Peyer's patch (tissue), 4 donors: ENCODE data around the gene TRPV5. TPM values are rescaled to one million over a fixed set of nuclear protein-coding genes. Genes with fewer than 3 reads are reported as not detected.

Experiments
- DNase-seq, 3 donors: peaks; one replicate each; pipeline ENCODE4 v3.0.0-alpha.2; 2017 to 2019
- H3K27ac ChIP-seq, 4 donors: fragments of 200-600 bp; sonication (generic); one replicate each; pipeline ENCODE4 v1.5.1; 2016 to 2019
- H3K27me3 ChIP-seq, 2 donors: fragments of 200-600 bp; sonication (generic); one replicate each; pipeline ENCODE4 v1.5.1; 2019
- H3K36me3 ChIP-seq, 3 donors: fragments of 200-600 bp; sonication (generic); one replicate each; pipeline ENCODE4 v1.5.1; 2016 to 2019
- H3K4me1 ChIP-seq, 4 donors: fragments of 200-600 bp; sonication (generic); one replicate each; pipeline ENCODE4 v1.5.1; 2016 to 2019
- H3K4me3 ChIP-seq, 4 donors: fragments of 200-600 bp; sonication (generic); 1 replicate in 3 of 4; 2 replicates in 1 of 4; pipeline ENCODE4 v1.5.1; 2016 to 2019; ENCODE audit warnings: mild to moderate bottlenecking in 1 of 4
- H3K9me3 ChIP-seq, 4 donors: fragments of 200-600 bp; sonication (generic); one replicate each; pipeline ENCODE4 v1.5.1; 2016 to 2019; ENCODE audit warnings: mild to moderate bottlenecking in 1 of 4
- CTCF ChIP-seq, 6 experiments: fragments of 450-650 bp in 4 of 6; fragments of 200-600 bp in 2 of 6; sonication (generic) in 1 of 6; IDR thresholded peaks; one replicate each; pipeline ENCODE4 v1.5.1; 2017 to 2019; ENCODE audit warnings: antibody characterized with exemption in 6 of 6, mild to moderate bottlenecking in 3 of 6, moderate library complexity in 1 of 6
- POLR2A ChIP-seq, 2 donors: fragments of 450-650 bp; IDR thresholded peaks; one replicate each; pipeline ENCODE4 v1.5.1; 2017; ENCODE audit warnings: antibody characterized with exemption in 2 of 2, mild to moderate bottlenecking in 2 of 2, moderate library complexity in 2 of 2
- total RNA-seq, 4 donors: library from RNA; depleted of rRNA; stranded (reverse); fragments of >200 nt; gene quantifications; one replicate each; pipeline ENCODE4 v1.1.0, GENCODE V29; 2016

Gene TRPV5
- total RNA-seq, 4 donors from 2014 or later, result 0.83 TPM; not detected in 3

- H3K27ac ChIP-seq, result no peak overlapping the region
These were observed 462 bp downstream of the TRPV5 start for GRCh38 chr7:142933092-142933475.

GRCh38 chr7:142932386-142933091 lies 1.0 kb downstream of the TRPV5 start:
- Histone ChIP-seq H3K4me3 (no peak overlapping the region), H3K9me3 (no peaks in the 10 kb centered on the region), H3K4me1 (no peaks in the 10 kb centered on the region), H3K27me3 (no peaks in the 10 kb centered on the region), H3K36me3 (no peaks in the 10 kb centered on the region), H3K27ac (no peak overlapping the region)
- no peak for TF ChIP-seq CTCF (IDR thresholded peaks at IDR 0.05)
- no peak for TF ChIP-seq POLR2A (IDR thresholded peaks at IDR 0.05)
- DNase-seq, result no peak

More at GRCh38 chr7:142933092-142933475, 462 bp downstream of the TRPV5 start:
- no peak for TF ChIP-seq CTCF (IDR thresholded peaks at IDR 0.05)
- TF ChIP-seq POLR2A (IDR thresholded peaks at IDR 0.05), result no peak
- H3K27me3 ChIP-seq, result no peaks in the 10 kb centered on the region
- no peaks in the 10 kb centered on the region for H3K36me3 ChIP-seq
- DNase-seq, result no peak
- H3K9me3 ChIP-seq, result no peaks in the 10 kb centered on the region
- no peak overlapping the region for H3K4me3 ChIP-seq
- H3K4me1 ChIP-seq, result no peaks in the 10 kb centered on the region

- Histone ChIP-seq H3K27me3 (no peaks in the 10 kb centered on the region), H3K9me3 (no peaks in the 10 kb centered on the region), H3K36me3 (no peaks in the 10 kb centered on the region), H3K27ac (no peak overlapping the region), H3K4me1 (no peaks in the 10 kb centered on the region), H3K4me3 (no peak overlapping the region)
- TF ChIP-seq CTCF (IDR thresholded peaks at IDR 0.05), result no peak
- TF ChIP-seq POLR2A (IDR thresholded peaks at IDR 0.05), result no peak
- no peak for DNase-seq
These were observed 3.3 kb downstream of the TRPV5 start for GRCh38 chr7:142930126-142930730.

GRCh38 chr7:142927949-142928348 lies 5.6 kb downstream of the TRPV5 start:
- Histone ChIP-seq H3K36me3 (no peaks in the 10 kb centered on the region), H3K27ac (no peak overlapping the region), H3K4me3 (no peak overlapping the region), H3K27me3 (no peaks in the 10 kb centered on the region), H3K4me1 (no peaks in the 10 kb centered on the region), H3K9me3 (no peaks in the 10 kb centered on the region)
- TF ChIP-seq CTCF (IDR thresholded peaks at IDR 0.05), result no peak
- TF ChIP-seq POLR2A (IDR thresholded peaks at IDR 0.05), result no peak
- no peak for DNase-seq

- Histone ChIP-seq H3K36me3 (no peaks in the 10 kb centered on the region), H3K4me1 (no peaks in the 10 kb centered on the region), H3K4me3 (no peak overlapping the region), H3K9me3 (no peaks in the 10 kb centered on the region), H3K27ac (no peak overlapping the region), H3K27me3 (no peaks in the 10 kb centered on the region)
- DNase-seq, result no peak
- TF ChIP-seq CTCF (IDR thresholded peaks at IDR 0.05) (no peak), POLR2A (IDR thresholded peaks at IDR 0.05) (no peak)
These were observed 6.3 kb downstream of the TRPV5 start for GRCh38 chr7:142927085-142927745.
